HCT116 (cell line): Measurements from ENCODE around the gene SLC4A11. TPM values are rescaled to one million over a fixed set of nuclear protein-coding genes. Genes with fewer than 3 reads are reported as not detected.

Experiments
- ATAC-seq: fragments of 200-7000 bp; cut with Tn5 transposase; 2 replicates; pipeline ENCODE4 v1.9.1; 2020; ENCODE audit warnings: mild to moderate bottlenecking, moderate library complexity
- Bru-seq: library from RNA; stranded (reverse); fragments of 400-500 nt; gene quantifications from one replicate; lab custom pipeline; 2021; lab: Mats Ljungman, UMichigan
- BruChase-seq, 2 experiments: library from RNA; stranded (reverse); fragments of 400-500 nt; gene quantifications; one replicate each; lab custom pipeline; 2021; lab: Mats Ljungman, UMichigan
- BruUV-seq: library from RNA; stranded (reverse); fragments of 400-500 nt; replicated peaks from 2 replicates; lab custom pipeline; 2021; lab: Mats Ljungman, UMichigan
- CTCF ChIA-PET: fragments of 300-600 bp; sonication (Branson Sonifier 250); formaldehyde crosslinking; loops from one replicate; lab custom pipeline; 2021; ENCODE audit warnings: antibody characterized with exemption; lab: Charles Lee
- POLR2A ChIA-PET: fragments of 300-600, 350-600 bp; sonication (Branson Sonifier 250); formaldehyde crosslinking; loops from one replicate; lab custom pipeline; 2021; ENCODE audit warnings: antibody characterized with exemption; lab: Charles Lee
- RAD21 ChIA-PET, 2 experiments: fragments of 300-600 bp; sonication (Branson Sonifier 250); formaldehyde crosslinking; loops; one replicate each; lab custom pipeline; 2023; ENCODE audit warnings: low total read pairs in 2 of 2; ENCODE audit not compliant: uncharacterized antibody in 2 of 2, unreplicated experiment in 2 of 2, low non-redundant PET in 1 of 2; lab: Charles Lee
- DNase-seq: peaks from one replicate; pipeline ENCODE4 v3.0.0-alpha.2; 2010; ENCODE audit warnings: low read depth, low spot score
- H2AFZ ChIP-seq: fragments of 200-600 bp; shearing (Covaris generic), sonication (generic); 2 replicates; pipeline ENCODE4 v1.6.1; 2017; ENCODE audit warnings: low read depth, mixed run types, mixed read lengths, antibody characterized with exemption, low read length; ENCODE audit not compliant: poor library complexity, severe bottlenecking
- H3K27ac ChIP-seq: 2 replicates; pipeline ENCODE4 v1.5.1; 2012; ENCODE audit warnings: low read depth, low read length
- H3K27me3 ChIP-seq: fragments of 200-600 bp; sonication (generic); 2 replicates; pipeline ENCODE4 v1.6.1; 2016; ENCODE audit warnings: mixed run types, low read length, mixed read lengths; ENCODE audit not compliant: insufficient read depth
- H3K36me3 ChIP-seq, 2 experiments: fragments of 200-500 bp in 1 of 2; fragments of 200-600 bp in 1 of 2; sonication (Bioruptor generic) in 1 of 2; sonication (generic) in 1 of 2; 2 replicates each; pipeline versions ENCODE4 v1.5.1 to v1.6.1; 2014 to 2016; ENCODE audit warnings: low read length in 2 of 2, inconsistent platforms in 1 of 2, mixed read lengths in 1 of 2, mixed run types in 1 of 2; ENCODE audit not compliant: insufficient read depth in 2 of 2, control insufficient read depth in 1 of 2
- H3K4me1 ChIP-seq, 2 experiments: fragments of 200-600 bp in 1 of 2; sonication (generic) in 1 of 2; 2 replicates each; pipeline versions ENCODE4 v1.5.1 to v1.6.1; 2012 to 2017; ENCODE audit warnings: low read length in 2 of 2, inconsistent platforms in 1 of 2, mild to moderate bottlenecking in 1 of 2, mixed read lengths in 1 of 2, mixed run types in 1 of 2, moderate library complexity in 1 of 2; ENCODE audit not compliant: insufficient read depth in 2 of 2, control insufficient read depth in 1 of 2
- H3K4me2 ChIP-seq: fragments of 200-600 bp; sonication (generic); 2 replicates; pipeline ENCODE4 v1.6.1; 2017; ENCODE audit warnings: mixed run types, low read length, mixed read lengths
- H3K4me3 ChIP-seq, 2 experiments: fragments of 200-600 bp in 1 of 2; sonication (generic) in 1 of 2; replicated peaks in 1 of 2; 2 replicates each; pipeline ENCODE4 v1.5.1; 2011 to 2016; ENCODE audit warnings: low read length in 2 of 2, control low read depth in 1 of 2, low read depth in 1 of 2, mild to moderate bottlenecking in 1 of 2, mixed read lengths in 1 of 2, mixed run types in 1 of 2
- H3K79me2 ChIP-seq: fragments of 200-600 bp; sonication (generic); 2 replicates; pipeline ENCODE4 v1.6.1; 2017; ENCODE audit warnings: mild to moderate bottlenecking, mixed run types, low read length, moderate library complexity, mixed read lengths; ENCODE audit not compliant: insufficient read depth
- H3K9ac ChIP-seq: fragments of 200-600 bp; sonication (generic); 2 replicates; pipeline ENCODE4 v1.6.1; 2016; ENCODE audit warnings: low read length, mixed read lengths
- H3K9me2 ChIP-seq: fragments of 200-600 bp; sonication (generic), shearing (Covaris generic); 2 replicates; pipeline ENCODE4 v1.6.1; 2017; ENCODE audit warnings: mixed run types, mild to moderate bottlenecking, moderate library complexity; ENCODE audit not compliant: insufficient read depth
- H3K9me3 ChIP-seq, 2 experiments: fragments of 200-500 bp in 1 of 2; fragments of 200-600 bp in 1 of 2; sonication (Bioruptor generic) in 1 of 2; sonication (generic) in 1 of 2; 2 replicates each; pipeline ENCODE4 v1.6.1; 2014 to 2017; ENCODE audit warnings: low read length in 2 of 2, mixed read lengths in 2 of 2, inconsistent platforms in 1 of 2, low read depth in 1 of 2, mild to moderate bottlenecking in 1 of 2, mixed run types in 1 of 2, moderate library complexity in 1 of 2; ENCODE audit not compliant: control insufficient read depth in 1 of 2, insufficient read depth in 1 of 2
- H4K20me1 ChIP-seq: fragments of 200-600 bp; sonication (generic), shearing (Covaris generic); 2 replicates; pipeline ENCODE4 v1.6.1; 2017; ENCODE audit warnings: mixed run types, mild to moderate bottlenecking, moderate library complexity; ENCODE audit not compliant: insufficient read depth
- CBX3 ChIP-seq: IDR thresholded peaks from 2 replicates; pipeline ENCODE4 v1.6.1; 2012; ENCODE audit warnings: low read depth
- CEBPB ChIP-seq: IDR thresholded peaks from 2 replicates; pipeline ENCODE4 v1.6.1; 2012; ENCODE audit warnings: low read depth
- EGR1 ChIP-seq: IDR thresholded peaks from 2 replicates; pipeline ENCODE4 v1.6.1; 2012; ENCODE audit warnings: low read depth
- ELF1 ChIP-seq: IDR thresholded peaks from 2 replicates; pipeline ENCODE4 v1.6.1; 2012; ENCODE audit warnings: low read depth, borderline replicate concordance
- EZH2phosphoT487 ChIP-seq: fragments of 200-600 bp; IDR thresholded peaks from 2 replicates; pipeline ENCODE4 v1.6.1; 2018; ENCODE audit warnings: antibody characterized with exemption, borderline replicate concordance
- JUND ChIP-seq: IDR thresholded peaks from 2 replicates; pipeline ENCODE4 v1.6.1; 2012
- POLR2A ChIP-seq: IDR thresholded peaks from 2 replicates; pipeline ENCODE4 v1.7.0; 2011; ENCODE audit warnings: borderline replicate concordance; ENCODE audit not compliant: insufficient read depth, insufficient read length; ENCODE audit errors: extremely low read depth
- POLR2AphosphoS5 ChIP-seq: IDR thresholded peaks from 2 replicates; pipeline ENCODE4 v1.6.1; 2011; ENCODE audit warnings: mild to moderate bottlenecking, low read depth, low read length, moderate library complexity
- SIN3A ChIP-seq: IDR thresholded peaks from 2 replicates; pipeline ENCODE4 v1.6.1; 2012; ENCODE audit warnings: low read depth
- SP1 ChIP-seq: IDR thresholded peaks from 2 replicates; pipeline ENCODE4 v1.6.1; 2012; ENCODE audit warnings: low read depth
- SRF ChIP-seq: IDR thresholded peaks from 2 replicates; pipeline ENCODE4 v1.6.1; 2012; ENCODE audit warnings: low read depth
- YY1 ChIP-seq: IDR thresholded peaks from 2 replicates; pipeline ENCODE4 v1.6.1; 2011; ENCODE audit warnings: low read length, low read depth, moderate library complexity, mild to moderate bottlenecking; ENCODE audit not compliant: insufficient replicate concordance; ENCODE audit errors: extremely low read depth
- ZFX ChIP-seq: fragments of 450-650 bp; IDR thresholded peaks from 2 replicates; pipeline ENCODE4 v1.6.1; 2017
- ZNF274 ChIP-seq: fragments of 200-500 bp; sonication (Bioruptor generic); IDR thresholded peaks from 2 replicates; pipeline ENCODE4 v1.6.1; 2014; ENCODE audit warnings: mild to moderate bottlenecking, low read depth, low read length, inconsistent platforms
- intact Hi-C: fragments of 100-400 bp; cut with micrococcal nuclease; formaldehyde crosslinking; loops from 2 replicates; pipeline ENCODE4 v1.10.0; 2022
- long read RNA-seq: library from polyadenylated mRNA; unstranded; transcript quantifications from one replicate; pipeline ENCODE4 v2.0.0, GENCODE V29; 2021; ENCODE audit not compliant: unreplicated experiment
- polyA plus RNA-seq: library from polyadenylated mRNA; unstranded; fragments of >200 nt; gene quantifications from 2 replicates; pipeline ENCODE4 v1.2.1, GENCODE V29; 2012; ENCODE audit warnings: missing spikeins
- total RNA-seq: library from RNA; stranded (reverse); gene quantifications from one replicate; pipeline ENCODE4 v1.2.1, GENCODE V29; 2021; ENCODE audit not compliant: unreplicated experiment
- TF ChIP-seq, protein P1 (sequence below): IDR thresholded peaks from 2 replicates; pipeline ENCODE4 v1.6.1; 2012
- TF ChIP-seq, protein P2 (sequence below): IDR thresholded peaks from 2 replicates; pipeline ENCODE4 v1.6.1; 2012
- TF ChIP-seq, protein P3 (sequence below): IDR thresholded peaks from 2 replicates; pipeline ENCODE4 v1.6.1; 2011; ENCODE audit warnings: mild to moderate bottlenecking, low read length, moderate library complexity; ENCODE audit not compliant: insufficient replicate concordance; ENCODE audit errors: extremely low read depth

The SLC4A11 gene
- total RNA-seq (22.7 TPM), Bru-seq, nascent RNA (percentile 39 among the genes with signal in this experiment), BruChase-seq, experiment 1, labeled RNA remaining after a 6-hour chase (percentile 62 among the genes with signal in this experiment), BruChase-seq, experiment 2, labeled RNA remaining after a 2-hour chase (percentile 51 among the genes with signal in this experiment)
- 13.5 and 14.9 TPM in 2 replicates for polyA plus RNA-seq
- long read RNA-seq, partial matches to known transcripts, result 20 of 26 reads
- long read RNA-seq, other reads (novel, unspliced or antisense), result 2 of 26 reads

DNA sequence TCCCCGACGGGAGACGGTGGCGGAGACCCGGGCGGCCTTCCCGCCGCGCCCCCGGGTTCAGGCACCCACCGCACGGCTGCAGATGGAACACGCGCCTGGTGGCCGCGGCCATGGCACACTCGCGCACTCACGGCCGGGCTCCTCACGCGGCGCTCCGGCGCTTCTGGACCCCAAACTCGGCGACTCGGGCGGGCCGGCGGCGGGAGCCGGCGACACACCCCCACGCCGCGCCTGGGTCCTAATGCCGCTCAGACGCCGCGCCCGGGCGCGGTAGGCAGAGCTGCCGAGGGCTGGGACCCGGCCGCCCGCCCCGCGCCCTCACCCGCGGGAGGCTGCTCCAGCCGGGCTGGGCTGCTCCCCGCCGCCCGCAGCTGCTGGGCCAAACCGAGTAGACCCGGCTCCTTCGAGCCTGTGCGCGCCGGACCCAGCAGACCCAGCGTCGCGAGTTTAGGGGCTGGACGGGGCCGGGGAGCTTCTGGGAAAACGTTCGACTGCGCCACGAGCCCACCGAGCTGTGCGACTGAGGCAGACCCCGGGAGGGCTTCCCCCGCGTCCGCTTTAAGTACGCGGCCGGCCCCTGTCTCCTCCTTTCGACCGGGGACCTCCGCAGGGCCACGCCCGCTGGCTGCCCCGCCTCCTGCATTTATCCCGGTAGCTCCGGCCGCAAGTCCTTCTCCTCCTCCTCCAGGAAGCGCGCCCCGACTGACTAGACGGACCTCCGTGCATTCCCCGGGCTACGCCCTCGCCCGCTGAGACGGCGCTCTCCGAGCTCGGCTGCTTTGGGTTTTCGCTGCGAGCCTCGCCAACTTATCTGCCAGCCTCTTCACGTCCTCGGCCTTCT is at the start of gene SLC4A11:
SLC4A11 (minus strand) TSS at position 165 of the 841 bp plus-strand sequence; CDS start at position 112, 53 bp downstream.
- Histone ChIP-seq H3K4me3 (peak within 1 kb of the TSS; percentile 66 to 88), H3K36me3 (no peaks in the 10 kb centered on the region), H2AFZ (peak within 1 kb of the TSS; percentile 83), H3K27me3 (no peaks in the 10 kb centered on the region), H4K20me1 (no peaks in the 10 kb centered on the region), H3K27ac (peak within 1 kb of the TSS; percentile 90), H3K9me3 (no peaks in the 10 kb centered on the region), H3K4me1 (peaks cover 25 to 43% of the 10 kb centered on the region in 2 experiments), H3K9ac (peak within 1 kb of the TSS; percentile 63), H3K4me2 (peak within 1 kb of the TSS; percentile 98), H3K79me2 (no peaks in the 10 kb centered on the region), H3K9me2 (no peaks in the 10 kb centered on the region)
- ATAC-seq (peak; percentile 81), DNase-seq (peak; percentile 54)
- ChIA-PET POLR2A (interaction anchor here (0.8 kb wide), 1 partner anchor 13 kb away, joined by 3 read pairs; no protein-coding TSS in a partner anchor), RAD21 (interaction anchor here in 1 of 2 experiments (0.5 kb wide), 1 partner anchor 77 kb away, joined by 3 read pairs; no protein-coding TSS in a partner anchor), CTCF (interaction anchor here (1.3 kb wide), 1 partner anchor 22 kb away, joined by 5 read pairs; no protein-coding TSS in a partner anchor)
- no TSS peak for BruUV-seq
- TF ChIP-seq SRF (no peak), ZNF274 (no peak), YY1 (peak; percentile 23), SP1 (peak; percentile 54; the same call in 1 of the 2 replicates), EZH2phosphoT487 (no peak), POLR2AphosphoS5 (peak; percentile 60), POLR2A (no peak), ZFX (peak; percentile 19; the same call in 1 of the 2 replicates), CEBPB (no peak), ELF1 (no peak), JUND (no peak), SIN3A (peak; percentile 74), EGR1 (peak; percentile 46; the same call in 1 of the 2 replicates), CBX3 (no peak)
- TF ChIP-seq, protein P1, sequence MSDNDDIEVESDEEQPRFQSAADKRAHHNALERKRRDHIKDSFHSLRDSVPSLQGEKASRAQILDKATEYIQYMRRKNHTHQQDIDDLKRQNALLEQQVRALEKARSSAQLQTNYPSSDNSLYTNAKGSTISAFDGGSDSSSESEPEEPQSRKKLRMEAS, result peak; percentile 48; the same call in 1 of the 2 replicates
- TF ChIP-seq, protein P2, sequence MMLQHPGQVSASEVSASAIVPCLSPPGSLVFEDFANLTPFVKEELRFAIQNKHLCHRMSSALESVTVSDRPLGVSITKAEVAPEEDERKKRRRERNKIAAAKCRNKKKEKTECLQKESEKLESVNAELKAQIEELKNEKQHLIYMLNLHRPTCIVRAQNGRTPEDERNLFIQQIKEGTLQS, result no peak
- TF ChIP-seq, protein P3, sequence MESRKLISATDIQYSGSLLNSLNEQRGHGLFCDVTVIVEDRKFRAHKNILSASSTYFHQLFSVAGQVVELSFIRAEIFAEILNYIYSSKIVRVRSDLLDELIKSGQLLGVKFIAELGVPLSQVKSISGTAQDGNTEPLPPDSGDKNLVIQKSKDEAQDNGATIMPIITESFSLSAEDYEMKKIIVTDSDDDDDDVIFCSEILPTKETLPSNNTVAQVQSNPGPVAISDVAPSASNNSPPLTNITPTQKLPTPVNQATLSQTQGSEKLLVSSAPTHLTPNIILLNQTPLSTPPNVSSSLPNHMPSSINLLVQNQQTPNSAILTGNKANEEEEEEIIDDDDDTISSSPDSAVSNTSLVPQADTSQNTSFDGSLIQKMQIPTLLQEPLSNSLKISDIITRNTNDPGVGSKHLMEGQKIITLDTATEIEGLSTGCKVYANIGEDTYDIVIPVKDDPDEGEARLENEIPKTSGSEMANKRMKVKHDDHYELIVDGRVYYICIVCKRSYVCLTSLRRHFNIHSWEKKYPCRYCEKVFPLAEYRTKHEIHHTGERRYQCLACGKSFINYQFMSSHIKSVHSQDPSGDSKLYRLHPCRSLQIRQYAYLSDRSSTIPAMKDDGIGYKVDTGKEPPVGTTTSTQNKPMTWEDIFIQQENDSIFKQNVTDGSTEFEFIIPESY, result no peak
- intact Hi-C loops, result no loop called here
